Caco-2 (cell line): ENCODE data around the gene TOP3B. TPM values are rescaled to one million over a fixed set of nuclear protein-coding genes. Genes with fewer than 3 reads are reported as not detected.

ENCODE experiments used
- BruUV-seq: library from RNA; stranded (reverse); fragments of 400-500 nt; replicated peaks from 2 replicates; lab custom pipeline; 2021; lab: Mats Ljungman, UMichigan
- CTCF ChIA-PET: fragments of 300-600 bp; sonication (Branson Sonifier 250); formaldehyde crosslinking; loops from one replicate; lab custom pipeline; 2022; ENCODE audit warnings: antibody characterized with exemption; lab: Charles Lee
- POLR2A ChIA-PET: fragments of 300-600 bp; sonication (Branson Sonifier 250); formaldehyde crosslinking; loops from one replicate; lab custom pipeline; 2022; ENCODE audit warnings: antibody characterized with exemption; lab: Charles Lee
- DNase-seq, 2 experiments: peaks; one replicate each; pipeline versions ENCODE4 v3.0.0 to v3.0.0-alpha.2; 2020 to 2022
- H3K27me3 ChIP-seq: replicated peaks from 2 replicates; pipeline ENCODE4 v1.6.0; 2011; ENCODE audit warnings: low read length; ENCODE audit not compliant: control insufficient read depth, insufficient read depth
- H3K36me3 ChIP-seq: 2 replicates; pipeline ENCODE4 v1.5.1; 2011; ENCODE audit warnings: low read length; ENCODE audit not compliant: control insufficient read depth, insufficient read depth
- H3K4me1 ChIP-seq: fragments of 250-450 bp; sonication (Bioruptor Pico); 2 replicates; pipeline ENCODE4 v1.5.1; 2020; ENCODE audit warnings: mild to moderate bottlenecking
- H3K4me3 ChIP-seq: 2 replicates; pipeline ENCODE4 v1.5.1; 2011; ENCODE audit warnings: low read depth, mild to moderate bottlenecking, control low read depth, low read length
- H3K9me3 ChIP-seq: fragments of 250-450 bp; sonication (Bioruptor Pico); 2 replicates; pipeline ENCODE4 v1.5.1; 2020; ENCODE audit warnings: mild to moderate bottlenecking, moderate library complexity
- H3K27ac Mint-ChIP-seq: one replicate; pipeline ENCODE4 v1.8.0; 2022; ENCODE audit warnings: mixed read lengths; ENCODE audit not compliant: unreplicated experiment
- H3K27me3 Mint-ChIP-seq: one replicate; pipeline ENCODE4 v1.8.0; 2022; ENCODE audit warnings: mixed read lengths; ENCODE audit not compliant: insufficient read depth, unreplicated experiment
- H3K36me3 Mint-ChIP-seq: one replicate; pipeline ENCODE4 v1.8.0; 2022; ENCODE audit warnings: mild to moderate bottlenecking, mixed read lengths; ENCODE audit not compliant: insufficient read depth, unreplicated experiment
- H3K4me1 Mint-ChIP-seq: one replicate; pipeline ENCODE4 v1.8.0; 2022; ENCODE audit warnings: low read depth, mixed read lengths; ENCODE audit not compliant: unreplicated experiment
- H3K4me3 Mint-ChIP-seq: one replicate; pipeline ENCODE4 v1.8.0; 2022; ENCODE audit warnings: mild to moderate bottlenecking, moderate library complexity, mixed read lengths; ENCODE audit not compliant: unreplicated experiment
- H3K9me3 Mint-ChIP-seq: one replicate; pipeline ENCODE4 v1.8.0; 2022; ENCODE audit warnings: mixed read lengths; ENCODE audit not compliant: unreplicated experiment
- intact Hi-C: fragments of 100-400 bp; cut with micrococcal nuclease; formaldehyde crosslinking; loops from one replicate; pipeline ENCODE4 v1.10.0; 2022; ENCODE audit not compliant: unreplicated experiment
- total RNA-seq: library from RNA; stranded (reverse); gene quantifications from 2 replicates; pipeline ENCODE4 v1.2.3, GENCODE V29; 2022
- TF ChIP-seq, protein P1 (sequence below), 2 experiments: fragments of 200-600 bp in 1 of 2; IDR thresholded peaks; 1 replicate in 1 of 2; 2 replicates in 1 of 2; pipeline versions ENCODE4 v1.5.1 to v1.8.0; 2011 to 2022; ENCODE audit warnings: antibody characterized with exemption in 1 of 2, control low read depth in 1 of 2, inconsistent platforms in 1 of 2, low read depth in 1 of 2, low read length in 1 of 2, mild to moderate bottlenecking in 1 of 2, moderate library complexity in 1 of 2; ENCODE audit not compliant: insufficient read depth in 1 of 2, severe bottlenecking in 1 of 2, unreplicated experiment in 1 of 2

Gene TOP3B
- total RNA-seq, 1 experiment from 2014 or later, result 63.7 TPM

DNA sequence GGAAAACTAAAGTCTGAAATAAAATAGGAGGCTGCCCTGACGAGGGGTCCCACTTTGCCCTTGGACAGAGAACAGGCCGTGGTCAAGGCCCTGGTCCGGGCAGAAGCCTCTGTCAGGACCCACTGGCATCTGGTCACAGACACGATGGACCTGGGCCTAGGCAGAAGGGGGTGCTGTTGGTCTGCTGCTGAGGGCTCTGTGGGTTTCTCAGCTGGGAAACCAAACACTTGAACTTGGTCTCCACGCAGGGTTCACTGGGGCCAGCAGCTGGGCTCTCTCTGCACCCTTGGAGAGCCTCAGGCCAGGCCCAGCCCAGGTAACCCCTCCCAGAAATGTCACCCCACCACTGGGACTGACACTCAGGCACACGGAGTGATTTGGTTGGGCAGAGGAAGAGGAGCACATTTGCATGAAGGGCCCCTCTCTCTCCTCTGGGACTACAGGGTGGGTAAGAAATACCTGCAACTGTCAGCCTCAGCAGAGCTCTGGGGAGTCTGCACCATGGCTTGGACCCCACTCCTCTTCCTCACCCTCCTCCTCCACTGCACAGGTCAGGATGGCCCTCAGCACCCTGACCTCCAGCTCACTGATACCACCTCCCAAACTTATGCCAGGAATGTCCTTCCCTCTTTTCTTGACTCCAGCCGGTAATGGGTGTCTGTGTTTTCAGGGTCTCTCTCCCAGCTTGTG lies 48.1 kb upstream of the TOP3B start:
- Mint-ChIP-seq H3K4me1 (no peaks in the 10 kb centered on the region), H3K27me3 (no peaks in the 10 kb centered on the region), H3K27ac (no peak overlapping the region), H3K36me3 (no peaks in the 10 kb centered on the region), H3K4me3 (no peak overlapping the region), H3K9me3 (no peaks in the 10 kb centered on the region)
- Histone ChIP-seq H3K9me3 (no peaks in the 10 kb centered on the region), H3K36me3 (no peaks in the 10 kb centered on the region), H3K4me1 (no peaks in the 10 kb centered on the region), H3K27me3 (no peaks in the 10 kb centered on the region), H3K4me3 (no peak overlapping the region)
- TF ChIP-seq, protein P1, sequence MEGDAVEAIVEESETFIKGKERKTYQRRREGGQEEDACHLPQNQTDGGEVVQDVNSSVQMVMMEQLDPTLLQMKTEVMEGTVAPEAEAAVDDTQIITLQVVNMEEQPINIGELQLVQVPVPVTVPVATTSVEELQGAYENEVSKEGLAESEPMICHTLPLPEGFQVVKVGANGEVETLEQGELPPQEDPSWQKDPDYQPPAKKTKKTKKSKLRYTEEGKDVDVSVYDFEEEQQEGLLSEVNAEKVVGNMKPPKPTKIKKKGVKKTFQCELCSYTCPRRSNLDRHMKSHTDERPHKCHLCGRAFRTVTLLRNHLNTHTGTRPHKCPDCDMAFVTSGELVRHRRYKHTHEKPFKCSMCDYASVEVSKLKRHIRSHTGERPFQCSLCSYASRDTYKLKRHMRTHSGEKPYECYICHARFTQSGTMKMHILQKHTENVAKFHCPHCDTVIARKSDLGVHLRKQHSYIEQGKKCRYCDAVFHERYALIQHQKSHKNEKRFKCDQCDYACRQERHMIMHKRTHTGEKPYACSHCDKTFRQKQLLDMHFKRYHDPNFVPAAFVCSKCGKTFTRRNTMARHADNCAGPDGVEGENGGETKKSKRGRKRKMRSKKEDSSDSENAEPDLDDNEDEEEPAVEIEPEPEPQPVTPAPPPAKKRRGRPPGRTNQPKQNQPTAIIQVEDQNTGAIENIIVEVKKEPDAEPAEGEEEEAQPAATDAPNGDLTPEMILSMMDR (IDR thresholded peaks at IDR 0.05; ENCODE audit: insufficient read depth in 1 of 2, low read depth in 1 of 2, low read length in 1 of 2, severe bottlenecking in 1 of 2, unreplicated experiment in 1 of 2), result peak; percentile 50 to 78
- no TSS peak for BruUV-seq
- peak; percentile 50 to 61 for DNase-seq
- CTCF ChIA-PET, result interaction anchor here (0.6 to 1.2 kb wide), 3 partner anchors 80 to 165 kb away, joined by 3 to 4 read pairs (median 3); no protein-coding TSS in a partner anchor
- POLR2A ChIA-PET, result no interaction called here
- intact Hi-C loops, result loop anchor here (1.0 kb wide), 1 partner anchor 176 kb away; no protein-coding TSS in a partner anchor

DNA sequence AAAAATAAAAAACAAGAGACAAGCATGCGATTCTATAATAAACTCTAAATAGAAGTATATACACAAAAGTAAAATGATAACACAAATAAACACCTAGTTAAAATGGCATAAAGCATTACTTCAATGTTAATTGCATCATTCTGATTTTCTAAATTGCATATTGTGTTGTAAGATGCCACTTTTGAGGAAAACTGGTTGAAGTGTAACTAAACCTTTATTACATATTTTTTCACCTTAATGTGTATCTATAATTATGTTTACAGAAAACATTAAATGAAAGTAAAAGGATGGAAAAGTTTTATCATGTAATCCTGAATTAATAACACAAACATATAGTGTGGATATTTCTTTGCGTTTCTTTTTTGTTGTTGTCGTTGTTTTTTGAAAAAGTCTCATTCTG lies 45.4 kb upstream of the TOP3B start:
- H3K4me3 Mint-ChIP-seq, result no peak overlapping the region
- Histone ChIP-seq H3K27me3 (no peaks in the 10 kb centered on the region), H3K4me3 (no peak overlapping the region), H3K36me3 (no peaks in the 10 kb centered on the region), H3K9me3 (no peaks in the 10 kb centered on the region), H3K4me1 (no peaks in the 10 kb centered on the region)
- H3K4me1 Mint-ChIP-seq, result no peaks in the 10 kb centered on the region
- TF ChIP-seq, protein P1 (IDR thresholded peaks at IDR 0.05; ENCODE audit: insufficient read depth in 1 of 2, low read depth in 1 of 2, low read length in 1 of 2, severe bottlenecking in 1 of 2, unreplicated experiment in 1 of 2), result no peak
- H3K9me3 Mint-ChIP-seq, result no peaks in the 10 kb centered on the region
- H3K27me3 Mint-ChIP-seq, result no peaks in the 10 kb centered on the region
- no peaks in the 10 kb centered on the region for H3K36me3 Mint-ChIP-seq
- CTCF ChIA-PET, result no interaction called here
- POLR2A ChIA-PET, result no interaction called here
- H3K27ac Mint-ChIP-seq, result no peak overlapping the region
- intact Hi-C loops, result no loop called here
- DNase-seq, result no peak
- no TSS peak for BruUV-seq

DNA sequence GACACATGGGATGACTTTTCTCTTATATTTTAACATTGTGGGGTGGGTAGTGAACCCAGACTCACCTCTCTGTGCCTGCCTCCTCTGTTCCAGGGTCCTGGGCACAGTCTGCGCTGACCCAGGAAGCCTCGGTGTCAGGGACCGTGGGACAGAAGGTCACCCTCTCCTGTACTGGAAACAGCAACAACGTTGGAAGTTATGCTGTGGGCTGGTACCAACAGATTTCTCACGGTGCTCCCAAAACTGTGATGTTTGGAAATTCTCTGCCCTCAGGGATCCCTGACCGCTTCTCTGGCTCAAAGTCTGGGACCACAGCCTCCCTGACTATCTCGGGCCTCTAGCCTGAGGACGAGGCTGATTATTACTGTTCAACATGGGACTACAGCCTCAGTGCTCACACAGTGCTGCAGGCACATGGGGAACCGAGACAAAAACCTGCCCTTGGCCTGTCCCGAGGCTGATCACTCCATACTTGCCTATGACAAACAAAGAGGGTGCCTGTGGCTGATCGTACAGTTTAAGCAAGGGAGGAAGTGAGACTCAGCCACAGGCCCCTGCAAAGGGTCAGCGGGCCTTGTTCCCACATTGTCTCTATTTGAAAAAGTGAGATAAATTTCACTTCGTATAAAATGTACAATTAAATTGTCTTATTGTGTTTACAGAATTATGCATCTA lies 43.7 kb upstream of the TOP3B start:
- no peaks in the 10 kb centered on the region for H3K9me3 Mint-ChIP-seq
- H3K36me3 ChIP-seq, result no peaks in the 10 kb centered on the region
- H3K27me3 Mint-ChIP-seq, result no peaks in the 10 kb centered on the region
- BruUV-seq, result no TSS peak
- no peak overlapping the region for H3K4me3 Mint-ChIP-seq
- no peaks in the 10 kb centered on the region for H3K4me1 ChIP-seq
- TF ChIP-seq, protein P1 (IDR thresholded peaks at IDR 0.05; ENCODE audit: insufficient read depth in 1 of 2, low read depth in 1 of 2, low read length in 1 of 2, severe bottlenecking in 1 of 2, unreplicated experiment in 1 of 2), result no peak
- H3K4me3 ChIP-seq, result no peak overlapping the region
- H3K27ac Mint-ChIP-seq, result no peak overlapping the region
- intact Hi-C loops, result no loop called here
- CTCF ChIA-PET, result no interaction called here
- POLR2A ChIA-PET, result no interaction called here
- no peaks in the 10 kb centered on the region for H3K36me3 Mint-ChIP-seq
- no peaks in the 10 kb centered on the region for H3K27me3 ChIP-seq
- H3K9me3 ChIP-seq, result no peaks in the 10 kb centered on the region
- H3K4me1 Mint-ChIP-seq, result peaks cover 3% of the 10 kb centered on the region
- DNase-seq, result no peak
